CD4-positive, alpha-beta T cell treated with Interleukin-15 for 1 hour (primary cell): Measurements from ENCODE around the gene BTN1A1.
"Not testable (repeated sequence)": the region's sequence is repeated elsewhere in the genome, so short reads cannot be mapped to it uniquely, and the experiment has no call there.

Experiments
- DNase-seq: peaks from one replicate; pipeline ENCODE4 v3.0.0-alpha.2; 2020

BTN1A1 gene

DNA sequence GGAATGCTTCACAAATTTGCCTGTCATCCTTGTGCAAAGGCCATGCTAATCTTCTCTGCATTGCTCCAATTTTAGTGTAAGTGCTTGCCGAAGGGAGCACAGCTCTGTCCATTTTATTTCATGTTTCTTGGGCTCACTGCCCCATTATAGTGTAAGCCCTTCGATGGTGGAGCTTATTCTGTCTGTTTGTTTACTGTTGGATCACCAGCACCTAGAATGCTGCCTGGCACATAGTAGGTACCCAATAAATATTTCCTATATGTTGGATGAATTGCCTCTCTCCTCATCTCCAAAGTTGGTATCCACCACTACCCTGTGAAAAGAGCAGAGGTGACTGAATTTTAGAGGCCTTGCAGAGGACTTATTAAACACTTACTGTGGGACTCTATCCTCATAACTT lies 19.3 kb downstream of the BTN1A1 start:
- no peak for DNase-seq

GRCh38 chr6:26520237-26520849 lies 20.2 kb downstream of the BTN1A1 start:
- DNase-seq: no peak

DNA sequence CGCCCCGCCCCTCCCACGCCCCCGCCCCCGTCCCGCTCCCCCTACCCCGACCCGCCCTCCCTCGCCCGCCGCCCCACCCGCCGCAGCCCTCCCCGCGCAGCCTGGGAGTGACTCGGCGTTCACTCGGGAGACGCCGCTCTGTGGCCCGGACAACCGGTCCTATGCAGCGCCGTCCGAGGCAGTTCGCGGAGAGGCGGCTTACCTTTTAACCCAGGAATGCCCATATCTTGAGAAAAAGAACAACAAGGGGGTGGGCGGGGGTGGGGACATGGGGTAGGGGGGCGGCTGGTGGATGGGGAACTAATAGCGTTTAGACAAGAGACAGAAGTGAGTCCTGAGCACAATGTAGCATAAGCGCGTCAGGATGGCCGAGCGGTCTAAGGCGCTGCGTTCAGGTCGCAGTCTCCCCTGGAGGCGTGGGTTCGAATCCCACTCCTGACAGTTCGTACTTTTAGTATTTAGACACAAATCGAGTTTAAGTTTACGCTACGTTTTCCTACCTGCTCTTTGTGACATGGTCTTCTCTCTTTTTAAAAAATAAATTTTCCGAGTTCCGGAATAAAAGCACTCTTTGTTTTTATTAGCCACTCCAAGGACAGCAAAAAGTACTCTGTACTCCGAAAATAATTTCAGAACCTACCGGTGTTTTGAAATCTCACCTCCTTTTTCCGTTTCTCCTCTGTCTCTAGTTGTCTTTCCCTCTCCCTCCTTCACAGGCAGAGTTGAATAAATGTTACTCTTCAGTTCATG lies 20.9 kb downstream of the BTN1A1 start:
- DNase-seq: peak; percentile 89

- peak; percentile 82 for DNase-seq
Measured at GRCh38 chr6:26521600-26522391, 21.7 kb downstream of the BTN1A1 start.

GRCh38 chr6:26522486-26523228 lies 22.6 kb downstream of the BTN1A1 start:
- not testable (repeated sequence) for DNase-seq

- DNase-seq: not testable (repeated sequence)
Measured at GRCh38 chr6:26524314-26524713, 24.2 kb downstream of the BTN1A1 start.

DNA sequence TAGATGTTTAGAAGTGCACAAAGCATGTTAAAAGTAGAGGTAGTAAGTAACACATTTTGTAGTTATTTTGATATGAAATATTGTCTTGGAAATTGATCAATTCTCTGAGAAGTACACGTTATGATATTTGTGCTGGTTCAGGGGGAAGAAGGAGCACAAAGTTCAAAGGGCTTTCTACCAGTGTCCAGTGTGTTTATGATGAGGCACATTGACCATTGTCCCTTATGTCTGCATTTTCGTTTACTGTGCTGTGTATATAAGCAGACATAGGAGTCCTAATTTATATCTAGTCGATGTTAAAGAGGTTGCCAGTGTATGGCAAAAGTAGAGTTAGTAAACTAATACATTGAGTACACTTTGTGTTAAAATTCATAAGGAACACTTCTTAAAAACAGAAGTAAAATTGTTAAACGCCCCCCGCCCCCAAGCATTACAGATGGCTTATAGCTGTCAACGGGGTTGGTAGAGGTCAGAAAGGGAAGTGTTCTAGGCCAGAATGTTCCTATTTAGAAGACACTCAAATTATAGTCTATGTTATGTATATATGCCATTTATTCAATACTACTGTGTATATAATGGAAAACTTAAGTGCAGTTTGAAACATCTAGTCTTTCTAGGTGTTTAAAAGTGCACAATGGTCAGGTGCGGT lies 24.7 kb downstream of the BTN1A1 start:
- DNase-seq: no peak

DNA sequence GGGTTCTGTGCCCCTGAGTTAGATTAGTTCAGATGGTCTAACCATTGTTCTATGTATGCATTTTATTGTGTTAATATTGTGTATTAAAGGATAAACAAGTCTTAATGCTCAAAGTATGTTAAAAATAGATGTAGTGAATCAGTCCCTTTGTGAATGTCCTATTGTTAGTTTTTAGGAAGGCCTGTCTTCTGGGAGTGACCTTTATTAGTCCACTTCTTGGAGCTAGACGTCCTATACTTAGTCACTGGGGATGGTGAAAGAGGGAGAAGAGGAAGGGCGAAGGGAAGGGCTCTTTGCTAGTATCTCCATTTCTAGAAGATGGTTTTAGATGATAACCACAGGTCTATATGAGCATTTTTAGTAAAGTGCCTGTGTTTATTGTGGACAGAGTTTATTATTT lies 25.7 kb downstream of the BTN1A1 start:
- no peak for DNase-seq

DNA sequence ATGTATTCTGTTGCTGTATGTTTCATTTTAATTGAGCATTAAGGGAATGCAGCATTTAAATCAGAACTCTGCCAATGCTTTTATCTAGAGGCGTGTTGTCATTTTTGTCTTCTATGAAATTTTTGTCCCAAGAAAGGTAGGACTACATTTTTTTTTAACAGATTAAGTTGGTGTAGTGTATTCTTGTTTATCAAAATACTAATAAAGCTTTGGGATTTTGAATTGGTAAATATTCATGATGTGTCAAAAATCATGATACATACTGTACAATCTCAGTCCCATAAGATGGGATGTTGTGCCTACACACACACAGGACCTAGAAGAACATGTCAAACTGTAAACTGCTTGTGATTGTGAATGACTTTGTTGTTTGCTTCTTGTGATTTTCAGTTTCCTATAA lies 26.8 kb downstream of the BTN1A1 start:
- DNase-seq: no peak

- DNase-seq: no peak
Measured at GRCh38 chr6:26530203-26530602, 30.1 kb downstream of the BTN1A1 start.

DNA sequence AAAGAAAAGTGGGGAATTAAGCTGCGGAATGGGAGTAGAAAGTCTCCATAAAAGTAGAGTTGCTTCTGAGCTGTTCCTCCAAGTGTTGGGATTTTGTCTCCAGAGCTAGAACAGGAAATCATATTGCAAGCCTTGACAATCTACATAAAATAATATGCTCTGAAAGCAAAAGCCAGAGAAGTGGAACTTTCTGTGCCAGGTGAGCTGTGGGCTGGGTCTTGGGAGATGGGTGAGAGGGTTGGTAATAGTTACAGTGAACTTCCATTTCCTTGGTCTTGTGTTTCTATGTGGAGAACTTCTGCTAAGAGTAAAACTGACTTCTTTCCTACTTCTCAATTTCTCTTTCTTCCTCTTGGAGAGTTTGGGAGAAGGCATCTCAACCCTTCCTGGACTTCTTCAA lies 31.8 kb downstream of the BTN1A1 start:
- no peak for DNase-seq

DNA sequence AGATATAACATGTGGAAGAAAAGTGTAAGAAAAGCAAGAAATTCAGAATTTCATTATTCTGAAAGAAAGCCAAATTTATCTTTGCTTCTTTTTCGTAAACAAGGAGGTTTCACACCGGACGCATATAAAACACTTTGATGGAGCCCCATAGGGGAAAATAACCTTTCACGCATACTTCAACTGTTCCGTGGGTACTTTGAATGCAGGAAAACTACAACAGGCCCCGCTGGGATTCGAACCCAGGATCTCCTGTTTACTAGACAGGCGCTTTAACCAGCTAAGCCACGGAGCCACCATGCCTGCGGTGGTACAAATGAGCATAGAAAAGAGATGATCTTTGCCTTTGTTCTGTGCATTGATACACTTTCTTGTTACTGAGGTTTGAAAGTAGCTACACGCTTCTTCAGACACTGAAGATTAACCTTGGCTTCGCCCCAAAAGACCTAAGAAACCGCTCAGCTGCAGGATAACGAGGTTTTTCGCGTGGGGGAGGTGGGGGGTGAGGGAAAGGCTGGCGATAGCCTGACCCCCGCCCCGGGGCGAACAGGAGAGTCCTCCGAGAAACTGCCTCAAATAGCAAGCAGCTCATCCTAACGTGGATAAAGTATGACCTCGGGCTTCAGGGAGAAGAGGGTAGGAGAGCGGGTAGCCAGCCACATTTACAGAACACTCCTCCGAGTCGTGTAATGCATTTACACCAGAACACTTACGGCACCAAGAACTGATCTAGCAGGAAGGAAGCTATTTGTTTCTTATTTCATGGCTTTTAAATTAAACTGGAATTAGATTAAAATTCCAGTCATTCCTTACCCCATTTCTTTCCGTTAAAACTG lies 32.8 kb downstream of the BTN1A1 start:
- DNase-seq: peak; percentile 92

DNA sequence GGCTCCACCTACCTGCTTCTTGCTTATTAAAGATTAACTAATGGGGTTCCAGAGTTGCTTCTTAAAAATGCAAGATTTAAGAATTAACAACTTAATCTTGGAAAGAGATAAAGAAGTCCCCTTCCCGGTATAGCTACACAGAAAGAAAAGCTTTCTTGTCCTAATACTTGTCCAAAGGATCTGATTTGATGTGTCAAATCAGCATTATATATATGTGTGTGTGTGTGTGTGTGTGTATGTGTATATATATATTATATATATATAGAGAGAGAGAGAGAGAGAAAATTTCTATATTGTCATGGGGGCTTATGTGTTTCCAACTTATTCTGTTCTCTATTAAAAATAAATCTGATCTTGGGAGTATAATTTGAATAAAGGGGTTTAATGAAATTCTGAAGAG lies 33.4 kb downstream of the BTN1A1 start:
- no peak for DNase-seq

DNA sequence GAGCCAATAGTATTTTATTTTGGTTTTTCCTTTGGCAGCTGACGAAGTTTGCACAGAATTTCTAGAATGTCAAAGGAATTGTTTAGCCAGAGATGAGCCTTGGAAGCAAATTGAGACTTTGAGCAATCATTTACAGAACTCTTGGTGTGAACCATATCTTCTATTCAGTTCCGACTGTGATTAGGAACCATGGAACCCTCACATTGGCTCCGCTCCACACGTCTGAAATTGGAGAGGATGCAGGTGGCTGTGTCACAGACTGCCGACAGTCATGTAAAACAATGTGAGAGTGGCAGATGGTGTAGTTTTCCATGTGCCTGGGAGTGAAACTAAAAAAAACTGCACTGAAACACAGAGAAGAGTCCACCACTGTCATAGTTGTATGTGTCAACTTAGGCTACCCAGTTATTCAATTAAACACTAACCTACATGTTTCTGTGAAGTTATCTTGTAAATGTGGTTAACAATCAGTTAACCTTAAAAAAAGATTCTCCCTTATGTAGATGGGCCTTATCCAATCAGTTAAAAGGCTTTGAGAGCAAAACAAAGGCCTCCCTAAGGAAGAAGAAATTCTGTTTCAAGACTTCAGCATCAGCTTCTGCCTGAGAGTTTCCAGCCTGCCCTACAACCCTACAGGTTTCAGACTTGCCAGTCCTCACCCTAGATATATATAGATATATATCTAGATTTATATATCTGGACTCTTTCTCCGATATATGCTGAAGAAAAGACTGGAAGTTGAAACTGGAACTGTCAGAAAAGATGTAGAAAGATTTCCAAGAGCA lies 34.8 kb downstream of the BTN1A1 start:
- no peak for DNase-seq

DNA sequence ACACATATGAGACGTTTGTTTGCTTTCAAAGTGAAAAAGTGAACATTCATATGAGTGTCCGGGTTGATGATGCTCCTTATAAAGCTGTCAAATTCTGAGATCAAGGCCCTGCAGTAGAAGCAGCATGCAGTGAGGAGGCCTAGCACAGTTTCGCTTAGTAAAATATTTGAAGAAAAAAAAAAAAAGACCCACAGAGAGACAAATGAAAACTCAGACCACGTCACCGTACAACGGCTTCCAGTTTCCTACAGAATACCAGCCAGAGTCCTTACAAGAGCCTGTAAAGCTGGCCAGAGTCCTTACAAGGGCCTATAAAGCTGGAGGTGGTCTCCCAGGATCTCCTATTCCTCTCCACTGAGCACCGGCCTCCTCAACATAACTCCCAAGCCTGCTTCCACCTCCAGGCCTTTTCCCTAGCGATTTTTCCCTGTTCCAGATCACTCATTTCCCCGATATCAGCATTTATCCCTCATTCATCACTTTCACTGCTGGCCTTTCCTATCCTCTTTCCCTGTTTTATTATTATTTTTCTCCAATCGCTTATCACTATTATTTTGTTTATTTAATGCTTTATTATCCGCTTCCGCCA lies 36.6 kb downstream of the BTN1A1 start:
- DNase-seq: peak; percentile 21

GRCh38 chr6:26537160-26537845 lies 37.2 kb downstream of the BTN1A1 start:
- peak; percentile 96 for DNase-seq

DNA sequence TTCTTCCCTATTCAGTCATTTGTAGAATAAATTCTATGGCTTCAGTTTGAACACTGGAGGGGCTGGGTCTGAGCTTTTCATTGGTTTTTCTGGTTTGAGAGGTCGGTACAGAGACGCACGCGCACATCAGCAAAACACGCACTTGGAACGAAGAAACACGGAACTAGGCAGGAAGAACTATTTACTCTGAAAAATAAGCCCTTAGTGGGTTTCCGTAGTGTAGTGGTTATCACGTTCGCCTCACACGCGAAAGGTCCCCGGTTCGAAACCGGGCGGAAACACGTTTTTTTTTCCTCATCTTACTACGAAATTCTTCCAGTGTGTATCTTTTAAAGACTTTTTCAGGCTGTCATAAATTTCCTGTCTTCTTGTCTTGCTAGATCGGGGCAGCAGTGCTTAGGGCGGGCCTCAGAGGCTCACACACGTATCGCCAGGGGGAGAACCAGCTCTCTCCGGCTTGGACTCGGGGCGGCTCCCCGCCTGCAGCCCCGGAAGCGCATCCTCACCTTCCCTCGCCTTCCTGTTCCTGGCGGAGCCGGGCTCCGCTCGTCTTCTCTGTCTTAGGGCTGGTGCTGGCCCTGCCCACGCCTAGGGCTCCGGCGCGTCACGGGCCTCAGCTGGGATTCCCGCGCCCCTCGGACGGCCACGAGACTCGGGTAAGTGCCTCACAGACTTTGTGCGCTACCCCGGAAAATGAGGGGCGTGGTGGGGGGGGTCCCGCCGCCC lies 37.9 kb downstream of the BTN1A1 start, which contains the start of gene HMGN4:
HMGN4 (plus strand) TSS at position 521 of the 726 bp plus-strand sequence. CDS start 6,841 bp downstream, outside the sequence.
- peak; percentile 90 for DNase-seq

GRCh38 chr6:26538572-26538902 lies 38.4 kb downstream of the BTN1A1 start:
- no peak for DNase-seq

DNA sequence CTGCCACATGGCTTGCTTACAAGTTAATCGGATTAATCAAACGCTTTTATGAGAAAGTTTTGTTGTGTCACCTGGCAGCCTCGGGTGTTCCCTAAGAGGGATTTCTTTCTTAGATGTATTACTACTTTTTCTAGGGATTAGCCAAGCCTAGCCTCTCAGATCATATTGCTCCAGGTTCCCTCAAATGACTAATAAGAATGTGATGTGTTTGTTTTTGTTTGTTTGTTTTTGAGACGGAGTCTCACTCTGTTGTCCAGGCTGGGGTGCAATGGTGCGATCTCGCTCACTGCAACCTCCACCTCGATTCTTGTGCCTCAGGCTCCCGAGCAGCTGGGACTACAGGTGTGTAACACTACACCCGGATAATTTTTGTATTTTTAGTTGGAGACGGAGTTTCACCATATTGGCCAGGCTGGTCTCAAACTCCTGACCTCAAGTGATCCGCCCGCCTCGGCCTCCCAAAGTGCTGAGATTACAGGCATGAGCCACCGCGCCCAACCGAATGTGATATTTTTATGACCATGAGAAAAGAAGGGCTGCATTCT lies 39.0 kb downstream of the BTN1A1 start:
- no peak for DNase-seq
